AG04449 (cell line): ENCODE results near the gene MLLT10.

ENCODE experiments used
- CTCF ChIA-PET: fragments of 350-600 bp; formaldehyde crosslinking; extraction: SDS; loops from one replicate; lab custom pipeline; 2021; ENCODE audit warnings: antibody characterized with exemption; lab: Yijun Ruan, JAX
- POLR2A ChIA-PET: fragments of 400-600, 350-600 bp; formaldehyde crosslinking; extraction: SDS; loops from one replicate; lab custom pipeline; 2020; ENCODE audit warnings: antibody characterized with exemption, inconsistent platforms; lab: Yijun Ruan, JAX
- DNase-seq: peaks from one replicate; pipeline ENCODE4 v3.0.0-alpha.2; 2010; ENCODE audit warnings: low read depth, low spot score
- H3K4me3 ChIP-seq: 2 replicates; pipeline ENCODE4 v1.5.1; 2011; ENCODE audit warnings: low read depth, mild to moderate bottlenecking, control low read depth, low read length
- CTCF ChIP-seq: IDR thresholded peaks from one replicate; pipeline ENCODE4 v1.5.1; 2011; ENCODE audit warnings: mild to moderate bottlenecking, moderate library complexity, low read length, control low read depth, inconsistent platforms; ENCODE audit not compliant: insufficient read depth; ENCODE audit errors: missing control alignments

MLLT10 gene

GRCh38 chr10:21746118-21746517 lies 212.1 kb downstream of the MLLT10 start:
- DNase-seq = no peak
- CTCF ChIA-PET = no interaction called here
- no peak for TF ChIP-seq CTCF
- POLR2A ChIA-PET = no interaction called here
- H3K4me3 ChIP-seq = no peak overlapping the region

- POLR2A ChIA-PET = no interaction called here
- H3K4me3 ChIP-seq = no peak overlapping the region
- CTCF ChIA-PET = no interaction called here
- no peak for TF ChIP-seq CTCF
- no peak for DNase-seq
Measured at GRCh38 chr10:21747809-21748208, 213.8 kb downstream of the MLLT10 start.

GRCh38 chr10:21749788-21750187 lies 215.8 kb downstream of the MLLT10 start:
- H3K4me3 ChIP-seq = no peak overlapping the region
- CTCF ChIA-PET = no interaction called here
- DNase-seq = no peak
- TF ChIP-seq CTCF = no peak
- POLR2A ChIA-PET = no interaction called here

GRCh38 chr10:21750424-21750823 lies 216.4 kb downstream of the MLLT10 start:
- no peak for DNase-seq
- TF ChIP-seq CTCF = no peak
- ChIA-PET POLR2A (no interaction called here), CTCF (interaction anchor here (1.3 kb wide), 1 partner anchor 16 kb away, joined by 4 read pairs; no protein-coding TSS in a partner anchor)
- H3K4me3 ChIP-seq = no peak overlapping the region

- no peak for DNase-seq
- H3K4me3 ChIP-seq = no peak overlapping the region
- POLR2A ChIA-PET = interaction anchor here (0.6 kb wide), 1 partner anchor 469 kb away, joined by 3 read pairs; no protein-coding TSS in a partner anchor
- CTCF ChIA-PET = interaction anchor here (1.3 kb wide), 1 partner anchor 17 kb away, joined by 4 read pairs; no protein-coding TSS in a partner anchor
- no peak for TF ChIP-seq CTCF
Measured at GRCh38 chr10:21751341-21752310, 217.6 kb downstream of the MLLT10 start.

GRCh38 chr10:21753497-21754270 lies 219.7 kb downstream of the MLLT10 start:
- TF ChIP-seq CTCF = no peak
- ChIA-PET POLR2A (no interaction called here), CTCF (no interaction called here)
- no peak overlapping the region for H3K4me3 ChIP-seq
- no peak for DNase-seq
